OCI-LY7 (cell line): ENCODE results near the gene ZNF699. TPM values are rescaled to one million over a fixed set of nuclear protein-coding genes. Genes with fewer than 3 reads are reported as not detected.

Experiments
- BruUV-seq: library from RNA; stranded (reverse); fragments of 400-500 nt; replicated peaks from 2 replicates; lab custom pipeline; 2021; lab: Mats Ljungman, UMichigan
- CTCF ChIA-PET: fragments of 300-600 bp; sonication (Branson Sonifier 250); formaldehyde crosslinking; loops from one replicate; lab custom pipeline; 2022; ENCODE audit warnings: antibody characterized with exemption; ENCODE audit not compliant: unreplicated experiment; lab: Charles Lee
- POLR2A ChIA-PET: fragments of 300-600 bp; sonication (Branson Sonifier 250); formaldehyde crosslinking; loops from one replicate; lab custom pipeline; 2022; ENCODE audit warnings: antibody characterized with exemption; lab: Charles Lee
- DNase-seq: peaks from one replicate; pipeline ENCODE4 v3.0.0-alpha.2; 2015; ENCODE audit warnings: low spot score
- H2AFZ ChIP-seq: fragments of 200-600 bp; sonication (generic), shearing (Covaris generic); 2 replicates; pipeline ENCODE4 v1.6.1; 2014; ENCODE audit warnings: mild to moderate bottlenecking, antibody characterized with exemption, low read length, moderate library complexity
- H3K27ac ChIP-seq: fragments of 200-600 bp; sonication (generic); 2 replicates; pipeline ENCODE4 v1.5.1; 2014; ENCODE audit warnings: mixed run types, low read depth, mild to moderate bottlenecking, moderate library complexity, low read length, inconsistent platforms; ENCODE audit not compliant: poor library complexity, severe bottlenecking
- H3K36me3 ChIP-seq: fragments of 200-600 bp; sonication (generic); 2 replicates; pipeline ENCODE4 v1.6.1; 2014; ENCODE audit warnings: mild to moderate bottlenecking, antibody characterized with exemption, low read length, moderate library complexity, mixed read lengths; ENCODE audit not compliant: insufficient read depth
- H3K4me1 ChIP-seq: fragments of 200-600 bp; sonication (generic); 2 replicates; pipeline ENCODE4 v1.5.1; 2014; ENCODE audit warnings: mild to moderate bottlenecking, low read length; ENCODE audit not compliant: insufficient read depth, poor library complexity, severe bottlenecking
- H3K4me2 ChIP-seq: fragments of 200-600 bp; sonication (generic); 2 replicates; pipeline ENCODE4 v1.6.1; 2014; ENCODE audit warnings: mild to moderate bottlenecking, low read length
- H3K4me3 ChIP-seq: fragments of 200-600 bp; sonication (generic); 2 replicates; pipeline ENCODE4 v1.5.1; 2014; ENCODE audit warnings: mild to moderate bottlenecking, low read depth, low read length; ENCODE audit not compliant: poor library complexity, severe bottlenecking
- H3K79me2 ChIP-seq: fragments of 200-600 bp; sonication (generic); 2 replicates; pipeline ENCODE4 v1.6.1; 2016; ENCODE audit warnings: low read depth, mild to moderate bottlenecking, low read length, moderate library complexity, mixed read lengths; ENCODE audit not compliant: insufficient read depth
- H3K9me2 ChIP-seq: fragments of 200-600 bp; sonication (generic); 2 replicates; pipeline ENCODE4 v1.6.1; 2016; ENCODE audit warnings: mild to moderate bottlenecking, low read length, mixed read lengths; ENCODE audit not compliant: insufficient read depth
- H3K9me3 ChIP-seq: fragments of 200-600 bp; sonication (generic); 2 replicates; pipeline ENCODE4 v1.6.1; 2014; ENCODE audit warnings: mild to moderate bottlenecking, mixed run types, low read length, mixed read lengths
- H4K20me1 ChIP-seq: fragments of 200-600 bp; sonication (generic); 2 replicates; pipeline ENCODE4 v1.6.1; 2014; ENCODE audit warnings: mild to moderate bottlenecking, antibody characterized with exemption, low read length, moderate library complexity, mixed read lengths; ENCODE audit not compliant: insufficient read depth
- EZH2phosphoT487 ChIP-seq: fragments of 200-600 bp; sonication (generic); IDR thresholded peaks from 2 replicates; pipeline ENCODE4 v1.6.1; 2018; ENCODE audit warnings: low read depth, borderline replicate concordance, mild to moderate bottlenecking, mixed run types, antibody characterized with exemption, low read length, moderate library complexity, mixed read lengths
- intact Hi-C: fragments of 100-400 bp; cut with micrococcal nuclease; formaldehyde crosslinking; loops from one replicate; pipeline ENCODE4 v1.10.0; 2022; ENCODE audit not compliant: unreplicated experiment
- total RNA-seq, 2 experiments: library from RNA; depleted of rRNA in 1 of 2; stranded (reverse); fragments of >200 nt in 1 of 2; shearing (Covaris generic) in 1 of 2; gene quantifications; 2 replicates each; pipeline ENCODE4 v1.2.3, GENCODE V29; 2014 to 2022
- TF ChIP-seq, protein P1 (sequence below): fragments of 200-600 bp; sonication (generic); conservative IDR thresholded peaks from 2 replicates; pipeline ENCODE4 v1.5.1; 2014; ENCODE audit warnings: mild to moderate bottlenecking, antibody characterized with exemption, low read length, moderate library complexity, mixed read lengths

ZNF699 gene
- total RNA-seq, 2 experiments from 2014 or later, result 7.8 to 8.2 TPM

GRCh38 chr19:9353011-9353410 lies 43.4 kb upstream of the ZNF699 start:
- ChIA-PET CTCF (no interaction called here), POLR2A (interaction anchor here (0.6 kb wide), 1 partner anchor 447 kb away, joined by 5 read pairs; no protein-coding TSS in a partner anchor)
- TF ChIP-seq, protein P1, sequence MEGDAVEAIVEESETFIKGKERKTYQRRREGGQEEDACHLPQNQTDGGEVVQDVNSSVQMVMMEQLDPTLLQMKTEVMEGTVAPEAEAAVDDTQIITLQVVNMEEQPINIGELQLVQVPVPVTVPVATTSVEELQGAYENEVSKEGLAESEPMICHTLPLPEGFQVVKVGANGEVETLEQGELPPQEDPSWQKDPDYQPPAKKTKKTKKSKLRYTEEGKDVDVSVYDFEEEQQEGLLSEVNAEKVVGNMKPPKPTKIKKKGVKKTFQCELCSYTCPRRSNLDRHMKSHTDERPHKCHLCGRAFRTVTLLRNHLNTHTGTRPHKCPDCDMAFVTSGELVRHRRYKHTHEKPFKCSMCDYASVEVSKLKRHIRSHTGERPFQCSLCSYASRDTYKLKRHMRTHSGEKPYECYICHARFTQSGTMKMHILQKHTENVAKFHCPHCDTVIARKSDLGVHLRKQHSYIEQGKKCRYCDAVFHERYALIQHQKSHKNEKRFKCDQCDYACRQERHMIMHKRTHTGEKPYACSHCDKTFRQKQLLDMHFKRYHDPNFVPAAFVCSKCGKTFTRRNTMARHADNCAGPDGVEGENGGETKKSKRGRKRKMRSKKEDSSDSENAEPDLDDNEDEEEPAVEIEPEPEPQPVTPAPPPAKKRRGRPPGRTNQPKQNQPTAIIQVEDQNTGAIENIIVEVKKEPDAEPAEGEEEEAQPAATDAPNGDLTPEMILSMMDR, result no peak
- TF ChIP-seq EZH2phosphoT487, result no peak
- Histone ChIP-seq H3K79me2 (no peaks in the 10 kb centered on the region), H3K9me2 (no peaks in the 10 kb centered on the region), H3K4me1 (no peaks in the 10 kb centered on the region), H3K27ac (no peak overlapping the region), H4K20me1 (no peaks in the 10 kb centered on the region), H3K4me3 (no peak overlapping the region), H3K36me3 (no peaks in the 10 kb centered on the region), H3K4me2 (no peak overlapping the region), H2AFZ (no peak overlapping the region), H3K9me3 (no peaks in the 10 kb centered on the region)
- no peak for DNase-seq
- intact Hi-C loops, result no loop called here
- no TSS peak for BruUV-seq

- no peaks in the 10 kb centered on the region for H3K36me3 ChIP-seq
- H3K9me3 ChIP-seq, result no peaks in the 10 kb centered on the region
These were observed 42.9 kb upstream of the ZNF699 start for GRCh38 chr19:9352505-9352904.

GRCh38 chr19:9348671-9349070 lies 39.0 kb upstream of the ZNF699 start:
- no peak for DNase-seq
- CTCF ChIA-PET, result no interaction called here
- intact Hi-C loops, result no loop called here

More at GRCh38 chr19:9352505-9352904, 42.9 kb upstream of the ZNF699 start:
- H3K4me3 ChIP-seq, result no peak overlapping the region
- no peaks in the 10 kb centered on the region for H3K79me2 ChIP-seq
- ChIA-PET CTCF (no interaction called here), POLR2A (no interaction called here)
- no peaks in the 10 kb centered on the region for H4K20me1 ChIP-seq
- no peaks in the 10 kb centered on the region for H3K4me1 ChIP-seq
- H3K9me2 ChIP-seq, result no peaks in the 10 kb centered on the region
- TF ChIP-seq, protein P1, result no peak
- no peak for TF ChIP-seq EZH2phosphoT487
- H2AFZ ChIP-seq, result no peak overlapping the region
- no peak for DNase-seq
- no TSS peak for BruUV-seq
- no peak overlapping the region for H3K27ac ChIP-seq
- no peak overlapping the region for H3K4me2 ChIP-seq
- intact Hi-C loops, result no loop called here

More at GRCh38 chr19:9348671-9349070, 39.0 kb upstream of the ZNF699 start:
- Histone ChIP-seq H3K4me3 (no peak overlapping the region), H3K27ac (no peak overlapping the region), H3K36me3 (peaks cover 8% of the 10 kb centered on the region), H3K4me2 (no peak overlapping the region), H3K79me2 (no peaks in the 10 kb centered on the region), H4K20me1 (no peaks in the 10 kb centered on the region), H2AFZ (no peak overlapping the region), H3K9me2 (no peaks in the 10 kb centered on the region), H3K9me3 (peaks cover 12% of the 10 kb centered on the region; the same call in 1 of the 2 replicates), H3K4me1 (no peaks in the 10 kb centered on the region)
- POLR2A ChIA-PET, result no interaction called here
- TF ChIP-seq, protein P1, result no peak
- TF ChIP-seq EZH2phosphoT487, result no peak
- BruUV-seq, result no TSS peak
